Fibroblast of lung (primary cell): Measurements from ENCODE around the gene GSG1L.

Source experiments
- CTCF ChIP-seq, 2 donors: IDR thresholded peaks in 1 of 2; conservative IDR thresholded peaks in 1 of 2; 1 replicate in 1 of 2; 2 replicates in 1 of 2; pipeline ENCODE4 v1.5.1; 2011 to 2012; ENCODE audit warnings: low read length in 2 of 2, control low read depth in 1 of 2, inconsistent platforms in 1 of 2, low read depth in 1 of 2, mild to moderate bottlenecking in 1 of 2
- EZH2 ChIP-seq: IDR thresholded peaks from 2 replicates; pipeline ENCODE4 v1.5.1; 2012; ENCODE audit warnings: low read length, control low read depth, mild to moderate bottlenecking; ENCODE audit errors: missing control alignments

- TF ChIP-seq CTCF (conservative IDR thresholded peaks at IDR 0.05 in 1 of 2, IDR thresholded peaks at IDR 0.05 in 1 of 2; ENCODE audit: low read depth in 1 of 2, low read length in 2 of 2): no peak
- no peak for TF ChIP-seq EZH2
Measured at GRCh38 chr16:27853101-27853500, 210.4 kb downstream of the GSG1L start.
